Lower lobe of right lung (tissue), 2 donors: ENCODE measurements around the gene C14orf119. TPM values are rescaled to one million over a fixed set of nuclear protein-coding genes. Genes with fewer than 3 reads are reported as not detected.

Experiments
- ATAC-seq, 2 donors: fragments of 200-7000 bp; cut with Tn5 transposase; one replicate each; pipeline ENCODE4 v1.9.1; 2020 to 2022; ENCODE audit warnings: mild to moderate bottlenecking in 2 of 2, moderate library complexity in 2 of 2
- DNase-seq: peaks from one replicate; pipeline ENCODE4 v3.0.0-alpha.2; 2020
- H3K27ac ChIP-seq: fragments of 200-600 bp; one replicate; pipeline ENCODE4 v1.8.0; 2022
- H3K27me3 ChIP-seq: fragments of 200-600 bp; one replicate; pipeline ENCODE4 v1.8.0; 2022; ENCODE audit warnings: low read depth
- H3K36me3 ChIP-seq: fragments of 200-600 bp; one replicate; pipeline ENCODE4 v1.8.0; 2022; ENCODE audit warnings: mild to moderate bottlenecking
- H3K4me1 ChIP-seq: fragments of 200-600 bp; one replicate; pipeline ENCODE4 v1.8.0; 2022
- H3K4me3 ChIP-seq: fragments of 200-600 bp; one replicate; pipeline ENCODE4 v1.8.0; 2022; ENCODE audit warnings: mild to moderate bottlenecking
- H3K9me3 ChIP-seq: fragments of 200-600 bp; one replicate; pipeline ENCODE4 v1.8.0; 2022
- intact Hi-C: fragments of 100-400 bp; cut with DNase I; formaldehyde crosslinking; loops from one replicate; pipeline ENCODE4 v1.11.0; 2022
- total RNA-seq: library from RNA; stranded (reverse); fragmentation: NEBNext Ultra II Directional; extraction: Animal tissue kit (Norgen Biotek cat#: 25700); gene quantifications from one replicate; pipeline ENCODE4 v1.2.1, GENCODE V29; 2021
- TF ChIP-seq, protein P1 (sequence below): fragments of 200-600 bp; IDR thresholded peaks from one replicate; pipeline ENCODE4 v1.8.0; 2022; ENCODE audit warnings: antibody characterized with exemption, mild to moderate bottlenecking
- donor health status: DM: no; HTN: yes; CAD: no; lungs with severe emphysema.

The C14orf119 gene
- total RNA-seq, 1 donor from 2014 or later: 53.3 TPM

DNA sequence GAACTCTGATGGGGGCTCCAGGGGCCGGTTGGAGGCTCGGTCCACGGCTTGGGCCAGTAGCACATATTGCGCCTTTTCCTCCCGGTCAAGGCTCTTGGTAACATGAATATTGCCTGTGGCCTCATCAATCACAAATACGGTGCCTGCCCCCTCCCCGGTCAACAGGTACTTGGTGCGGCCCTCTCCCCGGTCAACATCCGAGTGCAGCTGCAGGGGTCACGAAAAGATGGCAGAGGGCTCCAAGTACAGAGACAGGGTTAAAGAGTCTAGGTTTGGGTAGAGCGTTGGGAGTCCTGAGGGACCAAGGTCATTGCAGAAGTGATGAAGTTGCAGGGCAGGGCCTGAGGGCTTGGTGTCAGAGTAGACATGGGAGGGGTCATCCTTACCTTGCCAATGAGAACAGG lies 40.2 kb upstream of the C14orf119 start:
- Histone ChIP-seq H3K4me1 (peaks cover 15% of the 10 kb centered on the region), H3K27me3 (no peaks in the 10 kb centered on the region), H3K9me3 (no peaks in the 10 kb centered on the region), H3K4me3 (no peak overlapping the region), H3K36me3 (peaks cover 17% of the 10 kb centered on the region), H3K27ac (no peak overlapping the region)
- DNase-seq (no peak), ATAC-seq (no peak)
- TF ChIP-seq, protein P1, sequence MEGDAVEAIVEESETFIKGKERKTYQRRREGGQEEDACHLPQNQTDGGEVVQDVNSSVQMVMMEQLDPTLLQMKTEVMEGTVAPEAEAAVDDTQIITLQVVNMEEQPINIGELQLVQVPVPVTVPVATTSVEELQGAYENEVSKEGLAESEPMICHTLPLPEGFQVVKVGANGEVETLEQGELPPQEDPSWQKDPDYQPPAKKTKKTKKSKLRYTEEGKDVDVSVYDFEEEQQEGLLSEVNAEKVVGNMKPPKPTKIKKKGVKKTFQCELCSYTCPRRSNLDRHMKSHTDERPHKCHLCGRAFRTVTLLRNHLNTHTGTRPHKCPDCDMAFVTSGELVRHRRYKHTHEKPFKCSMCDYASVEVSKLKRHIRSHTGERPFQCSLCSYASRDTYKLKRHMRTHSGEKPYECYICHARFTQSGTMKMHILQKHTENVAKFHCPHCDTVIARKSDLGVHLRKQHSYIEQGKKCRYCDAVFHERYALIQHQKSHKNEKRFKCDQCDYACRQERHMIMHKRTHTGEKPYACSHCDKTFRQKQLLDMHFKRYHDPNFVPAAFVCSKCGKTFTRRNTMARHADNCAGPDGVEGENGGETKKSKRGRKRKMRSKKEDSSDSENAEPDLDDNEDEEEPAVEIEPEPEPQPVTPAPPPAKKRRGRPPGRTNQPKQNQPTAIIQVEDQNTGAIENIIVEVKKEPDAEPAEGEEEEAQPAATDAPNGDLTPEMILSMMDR: no peak
- intact Hi-C loops: loop anchor here (5.0 kb wide), 1 partner anchor 68 kb away; no protein-coding TSS in a partner anchor

DNA sequence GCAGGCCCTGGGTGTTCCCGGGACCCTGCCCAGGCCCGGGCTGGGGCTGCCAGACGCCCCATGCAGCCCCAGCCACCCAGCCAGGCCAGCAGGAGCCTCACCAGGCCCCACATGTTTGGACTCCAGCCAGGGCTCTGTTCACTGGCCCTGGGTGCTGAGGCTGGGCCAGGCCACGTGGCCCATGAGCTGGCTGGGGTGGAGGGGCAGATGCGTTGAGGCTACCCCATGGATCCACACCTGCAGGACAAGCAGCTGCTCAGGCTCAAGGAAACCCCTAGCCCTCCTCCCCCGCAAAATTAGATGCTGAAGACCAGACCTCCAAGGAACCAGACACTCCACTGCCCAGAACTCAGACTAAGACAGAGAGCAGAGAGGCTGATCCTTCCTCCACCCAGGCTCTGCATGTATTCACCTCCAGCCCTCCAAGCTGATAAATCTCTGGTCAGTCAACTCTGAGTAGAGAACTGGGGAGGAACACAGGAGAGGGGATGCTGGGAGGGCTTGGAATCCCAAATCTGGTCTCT lies 39.6 kb upstream of the C14orf119 start:
- Histone ChIP-seq H3K9me3 (no peaks in the 10 kb centered on the region), H3K4me3 (no peak overlapping the region), H3K4me1 (peaks cover 15% of the 10 kb centered on the region), H3K36me3 (peaks cover 22% of the 10 kb centered on the region), H3K27me3 (no peaks in the 10 kb centered on the region), H3K27ac (no peak overlapping the region)
- TF ChIP-seq, protein P1: no peak
- DNase-seq (no peak), ATAC-seq (no peak)
- intact Hi-C loops: loop anchor here (5.0 kb wide), 1 partner anchor 68 kb away; no protein-coding TSS in a partner anchor

DNA sequence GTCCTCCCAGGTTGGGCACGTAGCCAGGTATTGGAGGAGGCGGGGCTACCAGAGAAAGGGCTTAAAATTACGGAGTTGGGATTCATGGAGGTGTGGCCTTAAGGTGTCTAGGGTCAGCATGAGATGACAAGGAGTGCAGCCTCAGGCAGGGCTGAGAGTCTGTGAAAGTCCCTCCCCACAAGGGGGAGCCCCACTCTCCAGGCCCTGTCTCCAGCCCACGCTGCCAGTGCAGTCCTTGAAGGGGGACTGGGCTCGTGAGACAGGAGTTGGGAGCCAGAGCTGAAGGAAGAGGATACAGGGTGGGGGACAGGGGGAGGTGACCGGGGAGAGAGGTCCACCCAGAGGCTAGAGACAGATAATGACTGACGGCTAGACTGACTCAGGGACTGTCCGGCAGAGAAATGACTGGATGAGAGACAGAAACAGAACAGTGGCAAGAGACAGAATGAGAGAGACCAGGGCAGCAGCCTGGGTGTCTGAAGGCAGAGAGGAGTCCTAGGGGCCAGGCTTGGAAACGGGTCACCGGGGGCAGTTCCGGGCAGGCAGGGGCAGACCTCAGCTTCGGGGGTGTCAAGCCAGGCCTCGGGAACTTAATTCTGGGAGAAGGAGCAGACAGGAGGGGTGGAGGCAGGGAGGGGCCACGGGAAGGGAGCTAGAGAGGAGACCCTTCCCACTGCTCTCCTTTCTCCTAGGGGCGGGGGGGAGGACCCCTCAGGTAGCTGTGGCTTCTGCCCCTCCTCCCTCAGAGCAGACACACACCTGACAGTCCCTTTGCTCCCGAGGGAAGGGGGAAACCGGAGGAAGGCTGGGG lies 39.0 kb upstream of the C14orf119 start:
- DNase-seq (peak; percentile 74), ATAC-seq (peak; percentile 73 to 75)
- Histone ChIP-seq H3K27me3 (no peaks in the 10 kb centered on the region), H3K4me1 (peaks cover 15% of the 10 kb centered on the region), H3K27ac (no peak overlapping the region), H3K9me3 (no peaks in the 10 kb centered on the region), H3K4me3 (peak overlapping the region; percentile 81), H3K36me3 (peaks cover 29% of the 10 kb centered on the region)
- intact Hi-C loops: loop anchor here (5.0 kb wide), 1 partner anchor 69 kb away; no protein-coding TSS in a partner anchor
- TF ChIP-seq, protein P1: peak; percentile 64

DNA sequence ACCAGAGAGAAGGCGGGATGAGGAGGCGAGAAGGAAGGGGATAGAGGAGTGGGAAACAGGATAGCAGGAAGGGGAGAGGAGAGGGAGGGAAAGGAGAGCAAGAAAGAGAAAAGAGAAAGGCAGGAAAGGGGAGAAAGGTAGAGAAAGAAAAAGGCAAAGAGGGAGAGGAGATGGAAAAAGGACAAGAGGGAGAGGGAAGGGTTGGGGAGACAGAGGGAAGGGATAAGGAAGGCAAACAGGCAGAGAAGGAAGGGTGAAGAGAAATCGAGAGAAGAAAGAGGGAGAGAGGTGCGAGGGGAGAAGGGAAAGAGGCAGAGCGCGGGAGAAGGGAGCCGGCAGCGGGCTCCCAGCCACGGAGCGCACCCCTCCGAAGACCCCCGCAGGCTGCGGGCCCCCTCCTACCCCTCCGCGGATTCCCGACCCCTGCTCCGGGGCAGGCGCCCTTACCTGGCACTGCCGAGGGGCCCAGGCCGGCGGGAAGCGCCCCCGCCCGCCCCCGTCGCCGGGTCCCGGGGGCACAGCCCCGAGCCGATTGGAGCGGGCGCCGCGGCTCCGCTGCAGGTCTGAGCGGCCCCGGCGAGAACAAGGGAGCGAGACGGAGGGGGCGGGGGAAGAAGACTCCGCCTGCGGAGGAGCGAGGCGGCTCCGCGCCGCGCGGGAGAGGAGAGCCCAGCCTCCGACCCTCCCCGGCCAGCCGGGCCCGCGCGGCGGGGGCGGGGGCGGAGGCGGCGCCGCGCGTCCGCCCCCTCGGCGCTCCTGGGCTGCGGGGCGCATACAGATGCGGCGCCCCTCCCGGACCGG lies 38.1 kb upstream of the C14orf119 start, which contains the start of gene CDH24:
Gene CDH24, minus strand, starts transcription at position 565 of the 801 bp plus-strand sequence. CDS start 1,787 bp downstream, outside the sequence.
- ATAC-seq: peak; percentile 76 to 80
- intact Hi-C loops: loop anchor here (5.0 kb wide), 1 partner anchor 70 kb away; no protein-coding TSS in a partner anchor
- H3K4me1 ChIP-seq: peaks cover 18% of the 10 kb centered on the region
- peak; percentile 79 for DNase-seq
- peak within 1 kb of the TSS; percentile 58 for H3K27ac ChIP-seq
- TF ChIP-seq, protein P1: no peak
- H3K36me3 ChIP-seq: peaks cover 37% of the 10 kb centered on the region
- H3K4me3 ChIP-seq: peak within 1 kb of the TSS; percentile 81
- no peaks in the 10 kb centered on the region for H3K9me3 ChIP-seq
- H3K27me3 ChIP-seq: no peaks in the 10 kb centered on the region
